ENCODE results near the gene ATP5MG.

DNA sequence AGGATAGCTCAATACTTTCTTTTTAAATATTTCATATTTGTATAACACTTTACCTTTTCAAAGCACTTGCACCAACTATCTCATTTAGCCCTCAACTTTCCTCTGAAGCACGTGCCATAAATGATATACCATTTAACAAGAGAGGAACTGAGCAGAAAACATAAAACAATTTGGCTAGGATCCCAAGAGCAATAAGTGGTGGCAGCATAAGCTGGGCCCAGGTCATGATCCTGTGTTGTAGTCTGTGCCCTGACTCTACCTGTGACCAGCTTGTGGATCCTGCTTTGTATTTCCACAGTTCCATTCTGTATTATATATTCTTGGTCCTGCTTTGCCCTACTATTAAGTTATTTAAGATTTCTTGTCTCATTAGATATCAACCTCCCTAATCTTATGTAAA lies 11.5 kb downstream of the ATP5MG start:
- TF ChIP-seq, protein P1, sequence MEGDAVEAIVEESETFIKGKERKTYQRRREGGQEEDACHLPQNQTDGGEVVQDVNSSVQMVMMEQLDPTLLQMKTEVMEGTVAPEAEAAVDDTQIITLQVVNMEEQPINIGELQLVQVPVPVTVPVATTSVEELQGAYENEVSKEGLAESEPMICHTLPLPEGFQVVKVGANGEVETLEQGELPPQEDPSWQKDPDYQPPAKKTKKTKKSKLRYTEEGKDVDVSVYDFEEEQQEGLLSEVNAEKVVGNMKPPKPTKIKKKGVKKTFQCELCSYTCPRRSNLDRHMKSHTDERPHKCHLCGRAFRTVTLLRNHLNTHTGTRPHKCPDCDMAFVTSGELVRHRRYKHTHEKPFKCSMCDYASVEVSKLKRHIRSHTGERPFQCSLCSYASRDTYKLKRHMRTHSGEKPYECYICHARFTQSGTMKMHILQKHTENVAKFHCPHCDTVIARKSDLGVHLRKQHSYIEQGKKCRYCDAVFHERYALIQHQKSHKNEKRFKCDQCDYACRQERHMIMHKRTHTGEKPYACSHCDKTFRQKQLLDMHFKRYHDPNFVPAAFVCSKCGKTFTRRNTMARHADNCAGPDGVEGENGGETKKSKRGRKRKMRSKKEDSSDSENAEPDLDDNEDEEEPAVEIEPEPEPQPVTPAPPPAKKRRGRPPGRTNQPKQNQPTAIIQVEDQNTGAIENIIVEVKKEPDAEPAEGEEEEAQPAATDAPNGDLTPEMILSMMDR (conservative IDR thresholded peaks at IDR 0.05; ENCODE audit: low read length) = no peak
- no peak for TF ChIP-seq EZH2phosphoT487 (IDR thresholded peaks at IDR 0.05; ENCODE audit: borderline replicate concordance, low read depth, low read length)

Data from OCI-LY7 (cell line).